Measurements from ENCODE around the gene MARCHF4.

GRCh38 chr2:216389570-216389969, 17.3 kb upstream of the MARCHF4 start:
- TF ChIP-seq CTCF (tag by site-specific recombination; IDR thresholded peaks at IDR 0.05): no peak
- no peak for TF ChIP-seq ZNF302 (tag by site-specific recombination; IDR thresholded peaks at IDR 0.05; ENCODE audit: low read depth)
- TF ChIP-seq SCRT2 (tag by site-specific recombination; IDR thresholded peaks at IDR 0.05): no peak
